Bronchial epithelial cell (primary cell): ENCODE results near the gene CYCS. TPM values are rescaled to one million over a fixed set of nuclear protein-coding genes. Genes with fewer than 3 reads are reported as not detected.

Experiments
- DNase-seq: peaks from one replicate; pipeline ENCODE4 v3.0.0-alpha.2; 2010; ENCODE audit warnings: low read depth
- FAIRE-seq: peaks from 2 replicates; lab custom pipeline; 2011; peaks lifted over from hg19 to GRCh38; lab: Jason Lieb, UNC
- H3K27me3 ChIP-seq: 2 replicates; pipeline ENCODE4 v1.5.1; 2011; ENCODE audit warnings: low read length; ENCODE audit not compliant: control insufficient read depth, insufficient read depth
- H3K36me3 ChIP-seq: 2 replicates; pipeline ENCODE4 v1.5.1; 2011; ENCODE audit warnings: low read length; ENCODE audit not compliant: control insufficient read depth, insufficient read depth
- H3K4me3 ChIP-seq: 2 replicates; pipeline ENCODE4 v1.5.1; 2011; ENCODE audit warnings: mild to moderate bottlenecking, low read depth, low read length, control low read depth
- CTCF ChIP-seq: IDR thresholded peaks from 2 replicates; pipeline ENCODE4 v1.5.1; 2011; ENCODE audit warnings: mild to moderate bottlenecking, moderate library complexity, low read length, control low read depth, inconsistent platforms; ENCODE audit not compliant: insufficient read depth, severe bottlenecking
- total RNA-seq: library from RNA; depleted of rRNA; stranded (reverse); fragments of >200 nt; gene quantifications from 2 replicates; pipeline ENCODE4 v1.2.1, GENCODE V29; 2014

Gene CYCS
- total RNA-seq, 1 donor from 2014 or later, result 45.3 TPM

DNA sequence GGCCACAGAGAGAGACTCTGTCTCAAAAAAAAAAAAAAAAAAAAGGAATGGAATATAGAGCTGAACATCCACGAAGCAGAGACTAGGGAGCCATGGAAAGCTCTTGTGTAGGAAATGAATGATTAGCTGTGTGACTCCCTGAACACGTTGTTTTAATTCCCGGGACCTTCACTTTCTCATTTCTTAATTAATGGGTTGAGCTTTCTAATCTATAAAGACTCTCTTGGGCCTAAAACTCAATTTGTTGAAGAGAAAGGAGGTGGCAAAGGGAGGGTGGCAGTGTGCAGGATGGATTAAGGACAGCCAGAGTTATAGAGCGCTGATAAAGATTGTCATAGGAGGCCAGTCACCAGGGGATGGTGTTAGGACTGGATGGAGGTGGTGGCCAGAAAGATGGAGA is 48.0 kb downstream of the CYCS start:
- Histone ChIP-seq H3K27me3 (no peaks in the 10 kb centered on the region), H3K4me3 (no peak overlapping the region), H3K36me3 (no peaks in the 10 kb centered on the region)
- DNase-seq, result no peak
- no peak for FAIRE-seq
- TF ChIP-seq CTCF, result no peak

GRCh38 chr7:25075459-25075858 is 49.6 kb downstream of the CYCS start:
- no peak overlapping the region for H3K4me3 ChIP-seq
- no peaks in the 10 kb centered on the region for H3K27me3 ChIP-seq
- FAIRE-seq (no peak), DNase-seq (peak; percentile 23)
- H3K36me3 ChIP-seq, result no peaks in the 10 kb centered on the region
- no peak for TF ChIP-seq CTCF

DNA sequence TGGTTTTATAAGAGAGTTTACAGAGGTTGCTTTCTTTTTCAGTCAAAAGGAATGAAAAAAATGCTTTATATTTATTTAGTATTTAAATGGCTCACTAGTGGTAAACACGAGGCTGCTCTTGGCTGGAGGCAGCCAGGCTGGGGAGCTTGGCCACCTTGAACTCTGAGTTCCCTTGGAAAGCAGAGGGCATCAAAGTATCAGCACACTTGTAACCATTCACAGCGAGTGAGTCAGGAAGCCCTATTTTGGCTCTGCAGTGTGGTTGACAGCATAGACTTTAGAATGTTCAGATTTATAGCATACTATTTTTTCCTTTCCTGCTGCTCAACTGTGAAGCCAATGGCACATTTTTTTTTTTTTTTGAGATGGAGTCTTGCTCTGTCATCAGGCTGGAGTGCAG is 51.6 kb downstream of the CYCS start:
- DNase-seq, result no peak
- no peaks in the 10 kb centered on the region for H3K36me3 ChIP-seq
- TF ChIP-seq CTCF, result no peak
- FAIRE-seq, result no peak
- no peak overlapping the region for H3K4me3 ChIP-seq
- H3K27me3 ChIP-seq, result no peaks in the 10 kb centered on the region

Other genes with a start within 250 kb of the CYCS start
- 19.7 and 25.0 TPM in 2 replicates for gene OSBPL3, start 145.1 kb downstream of the CYCS start, total RNA-seq
- not detected in 2 replicates for gene NPVF, start 103.2 kb upstream of the CYCS start, total RNA-seq